NB4 (cell line): ENCODE data around the gene DSCAML1.

Source experiments
- CTCF ChIP-seq: IDR thresholded peaks from one replicate; pipeline ENCODE4 v1.5.1; 2012; ENCODE audit warnings: low read depth, low read length
- POLR2A ChIP-seq: IDR thresholded peaks from 2 replicates; pipeline ENCODE4 v1.6.1; 2011; ENCODE audit warnings: mild to moderate bottlenecking; ENCODE audit not compliant: insufficient read length; ENCODE audit errors: extremely low read depth

- TF ChIP-seq CTCF (no peak), POLR2A (no peak)
Measured at GRCh38 chr11:117678658-117679406, 118.2 kb downstream of the DSCAML1 start.
